HepG2 (cell line): ENCODE results near the gene SMAD3. TPM values are rescaled to one million over a fixed set of nuclear protein-coding genes. Genes with fewer than 3 reads are reported as not detected.

Experiments
- BRF2 ChIP-seq: sonication (generic); formaldehyde crosslinking; IDR thresholded peaks from 2 replicates; pipeline ENCODE4 v1.8.1; 2022; ENCODE audit warnings: mild to moderate bottlenecking, missing genetic modification reagents
- ETV5 ChIP-seq: IDR thresholded peaks from 2 replicates; pipeline ENCODE4 v1.6.1; 2018; ENCODE audit warnings: missing biosample characterization, missing genetic modification reagents, inconsistent platforms, borderline replicate concordance
- FOXA3 ChIP-seq: IDR thresholded peaks from 2 replicates; pipeline ENCODE4 v1.6.1; 2016; ENCODE audit warnings: missing genetic modification reagents, missing compliant biosample characterization
- HDAC1 ChIP-seq: sonication (generic); formaldehyde crosslinking; IDR thresholded peaks from 2 replicates; pipeline ENCODE4 v1.5.1; 2020; ENCODE audit warnings: mild to moderate bottlenecking, missing genetic modification reagents
- KLF6 ChIP-seq: IDR thresholded peaks from 2 replicates; pipeline ENCODE4 v1.8.0; 2016; ENCODE audit warnings: missing biosample characterization, missing genetic modification reagents
- NFE2L1 ChIP-seq: sonication (generic); formaldehyde crosslinking; IDR thresholded peaks from 2 replicates; pipeline ENCODE4 v1.4.0; 2020; ENCODE audit warnings: missing genetic modification reagents, mild to moderate bottlenecking, borderline replicate concordance
- PHF8 ChIP-seq: sonication (generic); formaldehyde crosslinking; IDR thresholded peaks from 2 replicates; pipeline ENCODE4 v1.5.0; 2020; ENCODE audit warnings: missing genetic modification reagents
- WIZ ChIP-seq: sonication (generic); formaldehyde crosslinking; IDR thresholded peaks from 2 replicates; pipeline ENCODE4 v1.5.1; 2020; ENCODE audit warnings: mild to moderate bottlenecking, missing genetic modification reagents
- ZBTB37 ChIP-seq: sonication (generic); formaldehyde crosslinking; IDR thresholded peaks from 2 replicates; pipeline ENCODE4 v1.4.0; 2020; ENCODE audit warnings: mild to moderate bottlenecking, missing genetic modification reagents
- ZMAT5 ChIP-seq: sonication (generic); formaldehyde crosslinking; IDR thresholded peaks from 2 replicates; pipeline ENCODE4 v1.5.0; 2020; ENCODE audit warnings: mild to moderate bottlenecking, low read depth, missing genetic modification reagents, borderline replicate concordance
- ZNF121 ChIP-seq: sonication (generic); formaldehyde crosslinking; IDR thresholded peaks from 2 replicates; pipeline ENCODE4 v1.5.0; 2020; ENCODE audit warnings: mild to moderate bottlenecking, missing genetic modification reagents
- ZNF207 ChIP-seq: fragments of 450-650 bp; IDR thresholded peaks from 2 replicates; pipeline ENCODE4 v1.6.1; 2016; ENCODE audit warnings: antibody characterized with exemption, borderline replicate concordance
- ZNF24 ChIP-seq: fragments of 450-650 bp; IDR thresholded peaks from 2 replicates; pipeline ENCODE4 v1.6.1; 2017; ENCODE audit warnings: antibody characterized with exemption, mild to moderate bottlenecking
- ZNF556 ChIP-seq: sonication (generic); formaldehyde crosslinking; IDR thresholded peaks from 2 replicates; pipeline ENCODE4 v1.4.0; 2020; ENCODE audit warnings: mild to moderate bottlenecking, missing genetic modification reagents, borderline replicate concordance
- ZNF614 ChIP-seq: IDR thresholded peaks from 2 replicates; pipeline ENCODE4 v1.6.1; 2018; ENCODE audit warnings: missing biosample characterization, missing genetic modification reagents, inconsistent platforms, borderline replicate concordance
- ZNF704 ChIP-seq: sonication (generic); formaldehyde crosslinking; IDR thresholded peaks from 2 replicates; pipeline ENCODE4 v1.8.1; 2023; ENCODE audit warnings: mild to moderate bottlenecking, inconsistent platforms, moderate library complexity, missing genetic modification reagents, borderline replicate concordance
- ZNF747 ChIP-seq: sonication (generic); formaldehyde crosslinking; IDR thresholded peaks from 2 replicates; pipeline ENCODE4 v1.8.1; 2023; ENCODE audit warnings: missing genetic modification reagents, mild to moderate bottlenecking, borderline replicate concordance
- polyA plus RNA-seq, 8 experiments: library from polyadenylated mRNA; depleted of rRNA in 3 of 8; stranded (reverse) in 7 of 8; unstranded in 1 of 8; fragments of >200 nt; fragmentation: Illumina TruSeq in 4 of 8; extraction: Trizol in 4 of 8; gene quantifications; 2 replicates each; pipeline versions ENCODE4 v1.2.1 to v1.2.3, GENCODE V29; 2011 to 2016; ENCODE audit warnings: low read depth in 4 of 8, missing spikeins in 1 of 8, mixed read lengths in 1 of 8; ENCODE audit not compliant: insufficient read depth in 1 of 8
- total RNA-seq, 5 experiments: library from RNA; depleted of rRNA; stranded (reverse); fragments of >200 nt; fragmentation: Illumina TruSeq; extraction: Trizol; gene quantifications; 2 replicates each; pipeline ENCODE4 v1.2.3, GENCODE V29; 2016; ENCODE audit warnings: low read depth in 1 of 5
- TF ChIP-seq, protein P1 (sequence below): sonication (generic); formaldehyde crosslinking; IDR thresholded peaks from 2 replicates; pipeline ENCODE4 v1.5.0; 2020; ENCODE audit warnings: mild to moderate bottlenecking, missing genetic modification reagents
- TF ChIP-seq, protein P2 (sequence below): sonication (generic); formaldehyde crosslinking; IDR thresholded peaks from 2 replicates; pipeline ENCODE4 v1.5.0; 2020; ENCODE audit warnings: mild to moderate bottlenecking, missing genetic modification reagents

Gene SMAD3
- total and polyA plus RNA-seq, 2 of the 13 experiments (the other 11 are each of a cell fraction or from before 2014, with no cell fraction given): 8.6 to 56.3 TPM

DNA sequence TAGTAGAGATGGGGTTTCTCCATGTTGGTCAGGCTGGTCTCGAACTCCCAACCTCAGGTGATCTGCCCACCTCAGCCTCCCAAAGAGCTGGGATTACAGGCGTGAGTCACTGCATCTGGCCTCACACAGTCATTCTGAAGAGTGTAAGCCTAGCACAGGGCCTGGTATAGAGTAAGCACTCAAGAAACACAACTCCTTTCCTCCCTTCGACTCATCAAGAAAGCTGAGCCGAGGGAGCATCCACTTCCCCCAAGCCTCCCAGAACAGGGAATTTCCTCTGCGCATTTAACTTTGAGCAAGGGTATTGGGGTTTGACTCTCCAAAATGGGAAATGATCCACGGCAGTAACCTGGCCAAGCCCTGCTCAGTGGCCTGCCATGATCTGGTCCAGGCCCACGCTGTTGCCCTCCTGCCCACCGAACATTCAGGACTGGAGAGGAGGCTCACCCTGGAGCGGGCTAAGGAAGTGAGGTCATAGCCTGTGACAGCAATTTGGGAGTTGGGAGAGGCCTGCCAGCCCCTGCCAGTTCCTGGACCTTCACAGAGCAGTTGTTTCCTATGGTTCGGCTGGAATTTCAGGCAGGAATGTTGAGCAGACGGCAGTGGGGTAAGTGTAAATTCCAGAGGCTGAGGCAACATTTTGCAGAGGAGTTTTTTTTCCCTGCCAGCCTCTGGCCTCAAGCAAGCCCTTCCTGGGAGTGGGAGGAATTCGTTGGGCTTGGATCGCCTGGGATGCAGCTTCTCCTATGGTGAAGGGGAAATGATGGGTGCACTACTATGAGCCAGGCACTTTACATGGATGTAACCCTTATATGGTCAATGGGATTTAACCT is 21.2 kb upstream of the SMAD3 start (continued):
- TF ChIP-seq KLF6 (CRISPR knock-in tag): no peak
- no peak for TF ChIP-seq ZNF704
- no peak for TF ChIP-seq ZMAT5
- TF ChIP-seq FOXA3 (CRISPR knock-in tag): 0 out of 2 replicates have a peak, but pooled peaks have one; percentile 20
- TF ChIP-seq ZNF24: no peak
- TF ChIP-seq ZNF614 (CRISPR knock-in tag): 0 out of 2 replicates have a peak, but pooled peaks have one; percentile 55
- no peak for TF ChIP-seq NFE2L1
- TF ChIP-seq PHF8 (CRISPR knock-in tag): 0 out of 2 replicates have a peak, but pooled peaks have one; percentile 29
- TF ChIP-seq HDAC1 (CRISPR knock-in tag): no peak
- no peak for TF ChIP-seq ZNF121
- TF ChIP-seq, protein P1, sequence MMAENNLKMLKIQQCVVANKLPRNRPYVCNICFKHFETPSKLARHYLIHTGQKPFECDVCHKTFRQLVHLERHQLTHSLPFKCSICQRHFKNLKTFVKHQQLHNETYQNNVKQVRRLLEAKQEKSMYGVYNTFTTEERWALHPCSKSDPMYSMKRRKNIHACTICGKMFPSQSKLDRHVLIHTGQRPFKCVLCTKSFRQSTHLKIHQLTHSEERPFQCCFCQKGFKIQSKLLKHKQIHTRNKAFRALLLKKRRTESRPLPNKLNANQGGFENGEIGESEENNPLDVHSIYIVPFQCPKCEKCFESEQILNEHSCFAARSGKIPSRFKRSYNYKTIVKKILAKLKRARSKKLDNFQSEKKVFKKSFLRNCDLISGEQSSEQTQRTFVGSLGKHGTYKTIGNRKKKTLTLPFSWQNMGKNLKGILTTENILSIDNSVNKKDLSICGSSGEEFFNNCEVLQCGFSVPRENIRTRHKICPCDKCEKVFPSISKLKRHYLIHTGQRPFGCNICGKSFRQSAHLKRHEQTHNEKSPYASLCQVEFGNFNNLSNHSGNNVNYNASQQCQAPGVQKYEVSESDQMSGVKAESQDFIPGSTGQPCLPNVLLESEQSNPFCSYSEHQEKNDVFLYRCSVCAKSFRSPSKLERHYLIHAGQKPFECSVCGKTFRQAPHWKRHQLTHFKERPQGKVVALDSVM (CRISPR knock-in tag): peak; percentile 26; the same call in 1 of the 2 replicates
- TF ChIP-seq ETV5 (CRISPR knock-in tag): no peak
- TF ChIP-seq ZNF556: no peak
- TF ChIP-seq BRF2 (CRISPR knock-in tag): no peak
- TF ChIP-seq, protein P2, sequence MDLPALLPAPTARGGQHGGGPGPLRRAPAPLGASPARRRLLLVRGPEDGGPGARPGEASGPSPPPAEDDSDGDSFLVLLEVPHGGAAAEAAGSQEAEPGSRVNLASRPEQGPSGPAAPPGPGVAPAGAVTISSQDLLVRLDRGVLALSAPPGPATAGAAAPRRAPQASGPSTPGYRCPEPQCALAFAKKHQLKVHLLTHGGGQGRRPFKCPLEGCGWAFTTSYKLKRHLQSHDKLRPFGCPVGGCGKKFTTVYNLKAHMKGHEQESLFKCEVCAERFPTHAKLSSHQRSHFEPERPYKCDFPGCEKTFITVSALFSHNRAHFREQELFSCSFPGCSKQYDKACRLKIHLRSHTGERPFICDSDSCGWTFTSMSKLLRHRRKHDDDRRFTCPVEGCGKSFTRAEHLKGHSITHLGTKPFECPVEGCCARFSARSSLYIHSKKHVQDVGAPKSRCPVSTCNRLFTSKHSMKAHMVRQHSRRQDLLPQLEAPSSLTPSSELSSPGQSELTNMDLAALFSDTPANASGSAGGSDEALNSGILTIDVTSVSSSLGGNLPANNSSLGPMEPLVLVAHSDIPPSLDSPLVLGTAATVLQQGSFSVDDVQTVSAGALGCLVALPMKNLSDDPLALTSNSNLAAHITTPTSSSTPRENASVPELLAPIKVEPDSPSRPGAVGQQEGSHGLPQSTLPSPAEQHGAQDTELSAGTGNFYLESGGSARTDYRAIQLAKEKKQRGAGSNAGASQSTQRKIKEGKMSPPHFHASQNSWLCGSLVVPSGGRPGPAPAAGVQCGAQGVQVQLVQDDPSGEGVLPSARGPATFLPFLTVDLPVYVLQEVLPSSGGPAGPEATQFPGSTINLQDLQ (CRISPR knock-in tag): no peak
- no peak for TF ChIP-seq WIZ (CRISPR knock-in tag)
- TF ChIP-seq ZBTB37: no peak
- TF ChIP-seq ZNF747 (CRISPR knock-in tag): no peak
- no peak for TF ChIP-seq ZNF207
